AG04450 (cell line): ENCODE results near the gene IL1RAPL2. TPM values are rescaled to one million over a fixed set of nuclear protein-coding genes. Genes with fewer than 3 reads are reported as not detected.

Experiments
- CTCF ChIA-PET: fragments of 300-600, 350-600 bp; formaldehyde crosslinking; extraction: SDS; loops from one replicate; lab custom pipeline; 2022; ENCODE audit warnings: antibody characterized with exemption, inconsistent platforms; lab: Charles Lee
- POLR2A ChIA-PET: fragments of 350-600 bp; formaldehyde crosslinking; extraction: SDS; loops from one replicate; lab custom pipeline; 2021; ENCODE audit warnings: antibody characterized with exemption, inconsistent platforms; lab: Yijun Ruan, JAX
- DNase-seq: peaks from one replicate; pipeline ENCODE4 v3.0.0-alpha.2; 2011; ENCODE audit warnings: low read depth, low spot score
- H3K27ac ChIP-seq: one replicate; pipeline ENCODE4 v1.5.1; 2012; ENCODE audit warnings: low read depth, low read length, control low read depth
- H3K27me3 ChIP-seq: one replicate; pipeline ENCODE4 v1.6.0; 2012; ENCODE audit warnings: low read length; ENCODE audit not compliant: control insufficient read depth, insufficient read depth
- H3K4me3 ChIP-seq: 2 replicates; pipeline ENCODE4 v1.5.1; 2011; ENCODE audit warnings: mild to moderate bottlenecking, low read depth, low read length, control low read depth
- H3K9me3 ChIP-seq: 2 replicates; pipeline ENCODE4 v1.5.1; 2012; ENCODE audit warnings: low read length; ENCODE audit not compliant: control insufficient read depth, insufficient read depth
- CTCF ChIP-seq: IDR thresholded peaks from 2 replicates; pipeline ENCODE4 v1.5.1; 2011; ENCODE audit warnings: low read depth, low read length, control low read depth, inconsistent platforms
- polyA plus RNA-seq: library from polyadenylated mRNA; depleted of rRNA; stranded (reverse); fragments of >200 nt; gene quantifications from 2 replicates; pipeline ENCODE4 v1.2.3, GENCODE V29; 2011

IL1RAPL2 gene
- polyA plus RNA-seq, 1 experiment = 0.71 TPM

DNA sequence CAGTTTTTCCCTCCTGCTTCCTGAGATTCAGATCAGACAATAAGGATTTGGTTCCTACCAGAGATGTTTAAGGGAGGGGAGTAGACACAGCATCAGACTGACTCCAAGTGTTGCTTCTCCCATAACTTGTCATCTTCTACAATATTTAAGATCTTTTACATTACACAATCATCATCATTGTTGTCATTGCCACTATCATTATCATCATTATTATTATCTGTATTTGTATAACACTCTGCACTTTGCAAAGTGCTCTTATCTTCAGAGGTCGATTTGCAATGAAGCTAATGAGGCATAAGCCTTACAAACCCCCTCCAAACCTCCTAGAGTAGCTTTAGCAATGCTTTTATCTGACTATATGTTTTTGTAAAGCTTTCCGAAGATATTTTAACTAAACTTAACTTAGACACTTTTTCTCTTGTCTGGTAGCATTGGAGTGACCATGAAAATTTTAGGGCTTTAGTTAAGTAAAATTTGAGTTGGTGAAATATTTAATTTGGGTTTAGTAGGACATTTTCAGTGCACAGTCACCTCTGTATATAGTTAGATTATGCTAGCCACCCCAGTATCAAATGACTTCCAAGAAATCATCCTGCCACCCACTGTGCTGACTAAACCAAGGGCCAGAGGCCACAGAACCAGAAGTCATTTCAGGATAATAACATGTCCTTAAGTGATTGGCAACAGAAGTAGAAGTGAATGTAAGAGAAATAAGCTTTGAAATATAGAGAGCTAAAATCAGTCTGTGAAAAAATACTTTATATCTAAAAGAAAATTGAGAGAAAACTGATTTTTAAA is 1132.2 kb downstream of the IL1RAPL2 start:
- ChIA-PET CTCF (no interaction called here), POLR2A (no interaction called here)
- no peak for TF ChIP-seq CTCF
- H3K27ac ChIP-seq = no peak overlapping the region
- no peaks in the 10 kb centered on the region for H3K9me3 ChIP-seq
- H3K27me3 ChIP-seq = no peaks in the 10 kb centered on the region
- no peak overlapping the region for H3K4me3 ChIP-seq
- no peak for DNase-seq

- DNase-seq = no peak
- CTCF ChIA-PET = no interaction called here
- TF ChIP-seq CTCF = no peak
- Histone ChIP-seq H3K27me3 (no peaks in the 10 kb centered on the region), H3K4me3 (no peak overlapping the region), H3K27ac (no peak overlapping the region), H3K9me3 (no peaks in the 10 kb centered on the region)
- POLR2A ChIA-PET = no interaction called here
Measured at GRCh38 chrX:105700331-105700730, 1134.3 kb downstream of the IL1RAPL2 start.

- CTCF ChIA-PET = interaction anchor here (1.4 kb wide), 1 partner anchor 511 kb away, joined by 7 read pairs; no protein-coding TSS in a partner anchor
- Histone ChIP-seq H3K9me3 (no peaks in the 10 kb centered on the region), H3K4me3 (no peak overlapping the region), H3K27me3 (no peaks in the 10 kb centered on the region), H3K27ac (no peak overlapping the region)
- POLR2A ChIA-PET = no interaction called here
- DNase-seq = no peak
- TF ChIP-seq CTCF = no peak
Measured at GRCh38 chrX:105701310-105702052, 1135.5 kb downstream of the IL1RAPL2 start.

DNA sequence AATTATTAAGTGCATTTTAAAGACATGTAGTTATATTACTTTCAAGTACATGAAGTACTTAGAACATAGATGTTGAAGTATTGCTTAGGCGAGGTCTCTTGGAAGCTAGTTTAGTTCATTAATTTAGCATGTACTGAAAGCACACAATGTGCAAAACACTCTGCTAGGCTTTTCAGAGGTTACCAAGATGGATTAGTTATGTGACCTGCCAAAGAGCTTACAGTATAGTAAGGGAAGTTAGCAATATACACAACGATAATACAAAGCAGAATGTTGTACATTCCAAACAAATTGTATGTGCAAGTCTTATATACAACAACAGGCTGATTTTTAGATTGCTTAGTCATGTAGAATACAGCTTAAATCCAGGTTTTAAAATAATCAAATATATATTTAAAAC is 1137.9 kb downstream of the IL1RAPL2 start:
- no peak for DNase-seq
- POLR2A ChIA-PET = no interaction called here
- TF ChIP-seq CTCF = no peak
- Histone ChIP-seq H3K4me3 (no peak overlapping the region), H3K27me3 (no peaks in the 10 kb centered on the region), H3K9me3 (no peaks in the 10 kb centered on the region), H3K27ac (no peak overlapping the region)
- CTCF ChIA-PET = no interaction called here

- no peaks in the 10 kb centered on the region for H3K27me3 ChIP-seq
- no peak overlapping the region for H3K27ac ChIP-seq
- POLR2A ChIA-PET = no interaction called here
- TF ChIP-seq CTCF = no peak
- no peaks in the 10 kb centered on the region for H3K9me3 ChIP-seq
- DNase-seq = no peak
- CTCF ChIA-PET = interaction anchor here (1.0 kb wide), 1 partner anchor 516 kb away, joined by 3 read pairs; no protein-coding TSS in a partner anchor
- H3K4me3 ChIP-seq = no peak overlapping the region
Measured at GRCh38 chrX:105706041-105706440, 1140.0 kb downstream of the IL1RAPL2 start.
